Kidney glomerular epithelial cell (primary cell): ENCODE measurements around the gene SUPT6H.

Experiments
- DNase-seq: peaks from one replicate; lab custom pipeline; 2025; lab: John Stamatoyannopoulos, UW

The SUPT6H gene

GRCh38 chr17:28702026-28702751 lies 40.2 kb downstream of the SUPT6H start:
- DNase-seq = no peak

- no peak for DNase-seq
These were observed 40.7 kb downstream of the SUPT6H start for GRCh38 chr17:28702752-28703150.

- DNase-seq = no peak
These were observed 41.7 kb downstream of the SUPT6H start for GRCh38 chr17:28703552-28704218.

GRCh38 chr17:28704219-28704858 lies 42.3 kb downstream of the SUPT6H start:
- no peak for DNase-seq

- no peak for DNase-seq
These were observed 43.2 kb downstream of the SUPT6H start for GRCh38 chr17:28705074-28705659.

GRCh38 chr17:28705728-28706334 lies 43.8 kb downstream of the SUPT6H start:
- no peak for DNase-seq

- no peak for DNase-seq
These were observed 44.7 kb downstream of the SUPT6H start for GRCh38 chr17:28706471-28707338.

GRCh38 chr17:28707339-28707720 lies 45.3 kb downstream of the SUPT6H start:
- DNase-seq = no peak

GRCh38 chr17:28710861-28711722 lies 49.1 kb downstream of the SUPT6H start:
- DNase-seq = peak; percentile 76

GRCh38 chr17:28711723-28712031 lies 49.7 kb downstream of the SUPT6H start, which contains the start of gene PROCA1:
Gene PROCA1, minus strand, starts transcription at chr17:28711888. Its CDS starts 228 bp downstream, at chr17:28711660.
- DNase-seq = no peak

GRCh38 chr17:28712032-28712704 lies 50.2 kb downstream of the SUPT6H start:
- no peak for DNase-seq

- no peak for DNase-seq
These were observed 50.9 kb downstream of the SUPT6H start for GRCh38 chr17:28712705-28713415.

GRCh38 chr17:28714281-28714680 lies 52.3 kb downstream of the SUPT6H start:
- DNase-seq = no peak

- no peak for DNase-seq
These were observed 53.2 kb downstream of the SUPT6H start for GRCh38 chr17:28715217-28715616.

- DNase-seq = no peak
These were observed 55.0 kb downstream of the SUPT6H start for GRCh38 chr17:28716740-28717577.

- peak; percentile 76 for DNase-seq
These were observed 55.8 kb downstream of the SUPT6H start, which contains the start of gene RAB34 for GRCh38 chr17:28717578-28718332. Gene RAB34, minus strand, starts transcription at chr17:28717868. Its CDS starts 602 bp downstream, at chr17:28717266.

- no peak for DNase-seq
These were observed 56.5 kb downstream of the SUPT6H start for GRCh38 chr17:28718333-28719020.
